H7 (cell line): ENCODE results near the gene ATE1. TPM values are rescaled to one million over a fixed set of nuclear protein-coding genes. Genes with fewer than 3 reads are reported as not detected.
A peak's percentile ranks its signal among the peaks of the same experiment; 100 is the strongest.
"Not testable (repeated sequence)": the region's sequence is repeated elsewhere in the genome, so short reads cannot be mapped to it uniquely, and the experiment has no call there.

Experiments
- DNase-seq: peaks from one replicate; pipeline ENCODE4 v3.0.0; 2012
- H3K27me3 ChIP-seq: 2 replicates; pipeline ENCODE4 v1.6.0; 2011; ENCODE audit warnings: mild to moderate bottlenecking, low read length; ENCODE audit not compliant: control insufficient read depth, insufficient read depth
- H3K36me3 ChIP-seq: replicated peaks from 2 replicates; pipeline ENCODE4 v1.5.1; 2011; ENCODE audit warnings: low read length; ENCODE audit not compliant: control insufficient read depth, insufficient read depth
- H3K4me3 ChIP-seq: 2 replicates; pipeline ENCODE4 v1.5.1; 2011; ENCODE audit warnings: low read depth, mild to moderate bottlenecking, control low read depth, low read length, moderate library complexity; ENCODE audit not compliant: insufficient read depth
- total RNA-seq: library from RNA; depleted of rRNA; stranded (reverse); fragments of >200 nt; shearing (Covaris generic); gene quantifications from 2 replicates; pipeline ENCODE4 v1.2.3, GENCODE V29; 2014

The ATE1 gene
- total RNA-seq, 1 experiment from 2014 or later, result 13.4 TPM

DNA sequence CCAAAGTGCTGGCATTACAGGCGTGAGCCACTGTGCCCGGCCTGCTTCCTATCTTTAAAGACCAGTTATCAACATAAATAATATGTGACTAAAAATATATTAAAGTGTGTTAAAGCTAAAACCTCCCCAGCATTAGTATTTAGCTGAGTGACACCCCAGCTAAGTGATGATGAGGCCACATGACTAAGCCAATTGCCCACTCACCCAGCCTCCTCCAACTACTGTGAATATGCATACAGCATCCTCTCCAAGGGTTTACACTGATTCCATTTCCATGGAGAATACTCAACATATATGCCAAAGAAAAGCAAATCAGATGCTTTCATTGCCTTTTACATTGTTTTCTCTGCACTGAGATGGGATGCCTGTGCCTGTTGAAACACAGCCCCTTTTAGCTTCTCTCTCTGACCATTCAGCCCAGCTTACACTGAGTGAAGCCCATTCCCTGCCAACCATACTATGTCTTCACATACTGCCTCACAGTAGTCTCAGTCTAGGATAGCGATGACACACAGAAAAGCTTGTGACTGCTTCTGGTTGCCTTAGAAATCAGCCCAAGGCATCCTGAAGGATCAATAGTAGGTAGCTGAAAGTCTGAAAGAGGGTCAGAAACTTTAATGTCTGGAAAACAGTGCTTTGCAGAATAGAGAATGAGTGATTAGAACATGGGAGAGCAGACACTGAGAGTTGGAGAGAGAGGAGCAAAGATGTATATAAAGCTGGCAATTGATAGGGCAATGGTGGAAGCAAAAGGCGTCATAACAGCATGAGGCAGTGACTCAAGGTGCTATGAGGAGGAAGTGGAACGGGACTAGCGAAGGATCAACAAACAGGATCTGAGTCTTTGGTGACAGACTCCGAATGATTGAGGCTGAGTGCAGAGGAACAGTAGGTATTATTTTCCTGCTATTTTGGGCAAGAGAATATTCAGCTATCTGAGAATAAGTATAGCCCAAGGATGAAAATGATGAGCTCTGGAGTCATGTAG is 19.8 kb upstream of the ATE1 start:
- Histone ChIP-seq H3K4me3 (no peak overlapping the region), H3K27me3 (no peaks in the 10 kb centered on the region; the same call in 1 of the 2 replicates), H3K36me3 (no peaks in the 10 kb centered on the region)
- no peak for DNase-seq

DNA sequence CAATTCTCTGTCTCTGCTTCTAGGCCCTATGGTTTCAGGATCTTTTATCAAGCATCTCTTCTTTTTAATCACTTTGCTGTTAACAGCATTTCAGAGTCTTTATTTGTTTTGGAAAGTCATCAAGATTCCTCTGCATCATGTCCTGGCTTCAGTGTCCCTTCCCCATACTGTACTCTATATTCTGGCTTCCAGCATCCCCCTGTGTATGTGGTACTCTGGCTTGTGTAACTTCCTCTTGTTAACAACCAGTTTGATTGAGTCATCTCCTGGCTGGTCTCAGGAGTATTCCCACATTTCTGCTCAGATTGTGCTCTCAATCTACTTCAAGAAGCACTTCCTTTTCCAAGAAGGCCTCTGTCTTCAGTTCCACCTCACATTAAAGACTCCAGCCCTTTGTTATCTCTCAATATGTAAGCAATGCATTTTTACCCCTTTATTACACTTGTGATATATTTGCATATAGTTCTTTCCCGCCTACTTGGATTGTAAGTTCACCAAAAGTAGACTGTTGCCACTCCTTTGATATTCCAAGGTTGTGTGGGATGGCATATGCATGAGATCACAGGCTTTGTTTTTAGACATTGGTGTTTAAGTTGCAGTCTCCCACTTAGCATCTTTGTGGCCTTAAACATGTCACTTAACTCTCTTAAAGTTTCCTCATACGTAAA is 15.1 kb upstream of the ATE1 start:
- H3K27me3 ChIP-seq, result no peaks in the 10 kb centered on the region
- no peak for DNase-seq

DNA sequence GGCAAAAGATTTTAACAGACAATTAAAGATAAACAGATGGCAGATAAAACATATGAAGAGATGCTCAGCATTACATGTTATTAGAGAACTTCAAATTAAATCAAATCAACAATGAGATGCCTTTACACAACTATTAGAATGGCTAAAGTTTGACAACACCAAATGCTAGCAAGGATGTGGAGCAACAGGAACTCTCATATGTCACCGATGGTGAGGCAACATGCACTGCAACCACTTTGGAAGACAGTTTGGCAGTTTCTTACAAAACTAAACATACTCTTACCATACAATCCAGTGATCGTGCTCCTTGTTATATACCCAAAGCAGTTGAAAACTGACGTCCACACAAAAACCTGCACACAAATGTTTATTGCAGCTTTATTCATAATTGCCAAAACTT is 13.7 kb upstream of the ATE1 start:
- no peak overlapping the region for H3K4me3 ChIP-seq
- H3K36me3 ChIP-seq, result no peaks in the 10 kb centered on the region
- DNase-seq, result no peak
- no peaks in the 10 kb centered on the region for H3K27me3 ChIP-seq

More for the DNA sequence above, 15.1 kb upstream of the ATE1 start:
- Histone ChIP-seq H3K36me3 (no peaks in the 10 kb centered on the region), H3K4me3 (no peak overlapping the region)

DNA sequence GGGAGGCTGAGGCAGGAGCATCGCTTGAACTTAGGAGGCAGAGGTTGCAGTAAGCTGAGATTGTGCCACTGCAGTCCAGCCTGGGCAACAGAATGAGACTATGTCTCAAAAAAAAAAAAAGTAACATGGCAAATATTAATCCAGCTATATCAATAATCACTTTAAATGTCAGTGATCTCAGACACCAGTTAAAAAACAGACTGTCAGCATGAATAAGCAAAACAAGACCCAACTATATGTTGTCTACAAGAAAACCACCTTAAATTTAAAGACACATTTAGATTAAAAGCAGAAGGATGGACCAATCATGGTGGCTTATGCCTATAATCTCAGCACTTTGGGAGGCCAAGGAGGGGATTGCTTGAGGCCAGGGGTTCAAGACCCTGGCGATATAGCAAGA is 8.5 kb upstream of the ATE1 start:
- Histone ChIP-seq H3K36me3 (no peaks in the 10 kb centered on the region), H3K27me3 (no peaks in the 10 kb centered on the region), H3K4me3 (no peak overlapping the region)
- DNase-seq, result no peak

DNA sequence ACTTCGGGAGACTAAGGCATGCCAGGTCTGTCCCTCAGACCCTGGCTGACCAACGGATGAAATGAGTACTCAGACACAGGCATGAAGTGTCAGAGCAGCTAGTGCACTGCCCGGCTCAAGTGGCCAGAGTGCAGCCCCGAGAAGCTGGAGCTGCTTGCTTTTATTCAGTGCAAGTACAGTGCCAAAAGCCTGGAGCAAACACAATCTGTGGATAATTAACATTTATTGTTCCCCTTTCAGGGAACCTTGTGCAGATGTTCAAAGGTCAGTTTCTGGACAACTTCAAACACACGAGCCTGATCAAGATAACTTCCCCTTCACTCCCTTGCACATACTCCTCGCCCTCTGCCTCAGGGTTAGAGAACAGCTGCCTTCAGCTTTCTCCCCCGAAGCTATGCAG is 7.9 kb upstream of the ATE1 start:
- no peaks in the 10 kb centered on the region for H3K36me3 ChIP-seq
- no peaks in the 10 kb centered on the region for H3K27me3 ChIP-seq
- H3K4me3 ChIP-seq, result no peak overlapping the region
- DNase-seq, result no peak

DNA sequence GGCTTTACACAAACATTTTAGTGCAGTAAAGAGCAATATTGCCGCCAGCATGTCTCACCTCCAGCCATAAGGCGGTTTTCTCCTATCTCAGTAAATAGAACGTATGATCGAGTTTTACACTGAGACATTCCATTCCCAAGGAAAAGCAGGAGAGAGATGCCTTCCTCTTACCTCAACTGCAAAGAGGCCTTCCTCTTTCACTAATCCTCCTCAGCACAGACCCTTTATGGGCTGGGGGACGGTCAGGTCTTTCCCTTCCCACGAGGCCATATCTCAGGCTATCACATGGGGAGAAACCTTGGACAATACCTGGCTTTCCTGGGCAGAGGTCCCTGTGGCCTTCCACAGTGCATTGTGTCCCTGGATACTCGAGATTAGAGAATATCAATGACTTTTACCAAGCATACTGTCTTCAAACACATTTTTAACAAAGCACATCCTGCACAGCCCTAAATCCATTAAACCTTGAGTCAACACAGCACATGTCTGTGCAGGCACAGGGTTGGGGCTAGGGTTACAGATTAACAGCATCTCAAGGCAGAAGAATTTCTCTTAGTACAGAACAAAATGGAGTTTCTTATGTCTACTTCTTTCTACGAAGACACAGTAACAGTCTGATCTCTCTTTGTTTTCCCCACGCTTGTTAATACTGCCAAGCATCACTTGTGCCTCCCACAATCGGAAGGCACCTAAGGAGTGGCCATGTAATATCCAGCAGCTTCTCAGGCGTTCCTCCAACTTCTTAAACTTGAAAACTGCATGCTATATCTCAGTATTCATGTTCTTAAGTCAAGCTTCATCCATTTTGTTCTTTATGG is 2.6 kb upstream of the ATE1 start:
- not testable (repeated sequence) for H3K27me3 ChIP-seq, H3K36me3 ChIP-seq, H3K4me3 ChIP-seq, DNase-seq

DNA sequence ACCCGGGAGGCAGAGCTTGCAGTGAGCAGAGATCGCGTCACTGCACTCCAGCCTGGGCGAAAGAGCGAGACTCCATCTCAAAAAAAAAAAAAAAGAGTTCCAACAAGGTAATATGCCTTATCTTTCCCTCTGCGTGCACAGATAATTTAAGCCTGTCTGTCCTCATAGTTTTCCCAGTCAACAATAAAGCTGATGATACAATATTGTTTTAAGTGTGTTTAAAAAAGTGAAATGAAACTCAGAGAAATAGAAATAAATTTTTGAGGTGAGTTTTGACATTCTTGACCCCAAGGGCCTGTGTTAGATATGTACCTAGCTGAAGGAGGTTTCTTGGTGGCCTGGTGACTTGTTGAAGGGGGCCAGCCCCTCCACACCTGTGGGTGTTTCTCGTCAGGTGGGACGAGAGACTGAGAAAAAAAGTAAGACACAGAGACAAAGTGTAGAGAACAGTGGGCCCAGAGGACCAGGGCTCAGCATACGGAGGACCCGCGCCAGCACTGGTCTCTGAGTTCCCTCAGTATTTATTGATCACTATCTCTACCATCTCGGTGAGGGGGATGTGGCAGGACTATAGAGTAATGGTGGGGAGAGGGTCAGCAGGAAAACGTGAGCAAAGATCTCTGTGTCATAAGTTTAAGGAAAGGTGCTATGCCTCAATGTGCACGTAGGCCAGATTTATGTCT is 1.9 kb upstream of the ATE1 start:
- not testable (repeated sequence) for H3K27me3 ChIP-seq, H3K36me3 ChIP-seq, H3K4me3 ChIP-seq, DNase-seq

DNA sequence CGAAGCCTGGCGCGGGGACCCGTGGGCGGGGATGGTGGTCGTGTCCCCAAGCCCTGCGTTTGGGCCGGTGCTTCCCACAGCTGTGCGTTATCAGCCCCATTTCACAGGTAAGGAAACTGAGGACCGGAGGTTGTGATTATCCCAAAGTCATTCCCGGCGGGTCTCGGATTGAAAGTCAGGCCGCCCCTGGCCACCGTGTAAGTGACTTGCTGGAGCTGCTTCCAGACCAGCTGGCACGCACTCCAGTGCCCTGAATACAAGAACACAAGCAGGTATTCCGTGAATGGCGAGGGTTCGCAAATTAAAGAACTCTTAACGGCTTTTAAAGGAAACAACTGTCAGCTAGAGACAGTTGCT is 675 bp upstream of the ATE1 start:
- no peak for DNase-seq
- Histone ChIP-seq H3K36me3 (no peaks in the 10 kb centered on the region), H3K27me3 (no peaks in the 10 kb centered on the region), H3K4me3 (peak overlapping the region; percentile 98)

DNA sequence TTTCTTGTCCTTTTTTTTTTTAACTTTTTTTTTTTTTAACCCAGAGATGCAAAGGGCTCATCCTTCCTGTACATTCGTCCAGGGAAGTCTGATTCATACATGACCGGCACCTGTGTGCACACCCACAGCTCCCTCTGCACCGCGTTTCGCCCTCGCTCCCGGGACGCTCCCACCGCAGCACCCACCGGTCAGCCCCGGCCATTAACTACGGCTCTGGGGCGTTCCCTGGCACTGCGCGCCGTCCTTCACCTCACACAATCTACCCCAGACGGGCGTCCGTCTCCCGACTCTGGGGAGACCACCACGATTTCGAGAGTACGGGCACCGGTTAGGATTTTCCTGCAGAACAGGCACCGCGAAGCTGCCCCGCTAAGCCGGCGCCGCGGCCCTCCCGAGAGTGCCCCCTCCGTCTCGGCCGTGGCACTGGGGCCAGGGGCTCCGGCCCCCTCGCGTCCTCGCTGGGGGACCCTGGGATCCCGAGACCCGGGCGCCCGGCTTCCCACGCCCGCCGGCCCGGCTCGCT is 452 bp downstream of the ATE1 start:
- Histone ChIP-seq H3K27me3 (no peaks in the 10 kb centered on the region), H3K36me3 (peaks cover 1% of the 10 kb centered on the region; the same call in 1 of the 2 replicates), H3K4me3 (peak overlapping the region; percentile 98)
- DNase-seq, result no peak

DNA sequence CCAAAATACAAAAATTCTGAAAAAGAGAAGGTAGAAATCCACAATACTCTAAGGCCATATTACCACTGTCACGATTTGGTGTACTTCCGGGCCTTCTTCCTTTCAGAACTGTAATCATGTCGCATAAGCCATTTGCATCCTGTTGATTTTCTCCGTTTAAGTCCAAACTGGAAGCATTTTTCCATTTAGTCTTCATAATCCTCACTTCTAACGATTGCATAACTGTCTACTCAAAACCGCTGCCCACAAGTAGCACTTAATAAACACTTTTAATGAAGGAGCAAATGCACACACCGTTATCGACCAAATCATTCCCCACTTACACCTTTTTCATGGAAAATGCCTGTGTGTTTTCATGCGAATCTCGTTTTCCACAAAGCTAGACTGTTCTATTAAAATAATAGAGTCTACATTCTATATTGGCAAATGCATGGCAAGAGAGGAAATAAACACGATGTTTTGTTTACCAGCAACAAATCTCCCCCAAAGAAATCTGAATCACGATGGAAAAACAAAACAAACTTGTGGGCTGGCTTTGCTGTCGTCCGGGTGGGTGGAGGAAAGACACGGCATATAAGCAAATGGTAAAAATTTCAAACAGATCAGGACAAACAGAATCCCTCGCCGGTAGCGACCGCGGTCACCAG is 1.0 kb downstream of the ATE1 start:
- peak; percentile 25 for DNase-seq

DNA sequence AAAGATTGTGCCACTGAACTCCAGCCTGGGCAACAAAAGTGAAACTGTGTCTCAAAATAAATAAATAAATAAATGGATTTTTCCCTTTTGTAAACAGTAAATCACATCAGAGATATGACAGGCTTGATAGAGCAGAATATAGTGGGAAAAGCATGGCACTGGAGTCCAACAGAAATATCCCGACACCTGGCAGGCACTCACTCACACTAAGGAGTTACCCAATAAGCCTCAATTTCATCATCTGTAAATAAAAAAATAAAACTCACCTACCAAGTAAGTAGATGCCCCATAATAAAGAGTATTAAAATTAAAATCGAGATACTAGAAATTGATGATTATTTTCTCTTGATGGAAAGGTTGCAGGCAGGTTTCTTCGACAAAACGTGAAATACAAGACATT is 1.7 kb downstream of the ATE1 start:
- Histone ChIP-seq H3K4me3 (no peak overlapping the region), H3K27me3 (no peaks in the 10 kb centered on the region), H3K36me3 (peaks cover 1% of the 10 kb centered on the region; the same call in 1 of the 2 replicates)
- DNase-seq, result no peak

More for the DNA sequence above, 1.0 kb downstream of the ATE1 start:
- H3K27me3 ChIP-seq, result no peaks in the 10 kb centered on the region
- peak overlapping the region; percentile 98 for H3K4me3 ChIP-seq
- H3K36me3 ChIP-seq, result peaks cover 1% of the 10 kb centered on the region; the same call in 1 of the 2 replicates

DNA sequence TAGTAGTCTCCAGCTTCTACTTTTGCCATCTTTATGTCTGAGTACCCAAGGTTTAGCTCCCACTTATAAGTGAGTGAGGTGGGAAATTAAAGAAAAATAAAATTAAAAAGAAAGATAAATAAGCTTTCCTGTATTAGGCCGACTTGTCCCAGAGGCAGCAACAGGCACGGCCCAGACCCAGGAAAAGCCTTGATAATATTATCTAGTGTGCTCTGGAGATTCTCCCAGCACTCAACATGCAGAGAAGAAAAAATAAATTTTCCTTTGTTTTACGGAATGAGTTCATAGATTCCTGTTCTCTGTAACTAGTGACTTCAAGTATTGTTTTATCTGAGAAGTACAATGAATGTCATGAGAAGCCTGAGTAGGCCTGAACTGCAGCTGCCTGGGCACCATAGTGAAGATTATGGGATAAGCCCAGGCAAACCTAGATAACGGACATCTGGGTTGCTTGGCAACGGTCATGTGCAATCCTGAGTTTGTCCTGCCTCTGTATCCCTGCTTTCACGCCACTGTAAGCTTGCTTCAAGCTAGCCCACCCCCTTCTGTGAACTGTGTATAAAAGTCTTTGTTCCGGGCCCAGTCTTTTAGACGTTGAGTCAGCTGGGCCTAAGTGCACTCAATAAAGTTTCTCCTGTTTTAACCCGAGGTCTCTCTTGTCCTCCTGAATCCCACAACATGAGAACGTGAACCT is 6.4 kb downstream of the ATE1 start:
- no peak for DNase-seq
- no peak overlapping the region for H3K4me3 ChIP-seq
- peaks cover 1% of the 10 kb centered on the region; the same call in 1 of the 2 replicates for H3K36me3 ChIP-seq
- no peaks in the 10 kb centered on the region for H3K27me3 ChIP-seq

DNA sequence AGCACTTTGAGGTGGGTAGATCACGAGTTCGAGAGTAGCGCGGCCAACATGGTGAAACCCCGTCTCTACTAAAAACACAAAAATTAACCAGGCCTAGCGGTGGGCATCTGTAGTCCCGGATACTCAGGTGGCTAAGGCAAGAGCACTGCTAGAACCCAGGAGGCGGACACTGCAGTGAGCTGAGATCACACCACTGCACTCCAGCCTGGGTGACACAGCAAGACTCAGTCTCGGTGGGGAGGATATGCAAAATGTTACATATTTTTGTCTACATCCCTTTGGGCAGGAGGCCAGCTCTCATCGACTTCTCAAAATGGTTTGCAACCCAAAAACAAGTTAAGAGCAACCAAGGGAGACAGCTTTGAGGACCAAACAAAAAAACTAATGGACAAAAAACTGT is 8.2 kb downstream of the ATE1 start:
- no peak for DNase-seq
- Histone ChIP-seq H3K4me3 (no peak overlapping the region), H3K36me3 (peaks cover 1% of the 10 kb centered on the region; the same call in 1 of the 2 replicates), H3K27me3 (no peaks in the 10 kb centered on the region)
